ENCODE measurements around the gene TEX38.

The TEX38 gene

GRCh38 chr1:46671554-46671953 lies at the start of gene TEX38:
TSS of gene TEX38 (plus strand) at chr1:46671854. CDS start at chr1:46671935, 81 bp downstream.
- no peak for TF ChIP-seq CTCF (IDR thresholded peaks at IDR 0.05; ENCODE audit: unreplicated experiment in 3 of 3)
- H3K9me3 Mint-ChIP-seq, result no peaks in the 10 kb centered on the region
- peaks cover 13% of the 10 kb centered on the region for H3K36me3 Mint-ChIP-seq (ENCODE audit: low read depth)
- H3K4me3 Mint-ChIP-seq, result no peak within 1 kb of the TSS
- H3K4me1 Mint-ChIP-seq, result peaks cover 11% of the 10 kb centered on the region
- no peak within 1 kb of the TSS for H3K27ac Mint-ChIP-seq
- H3K27me3 Mint-ChIP-seq (ENCODE audit: low read depth), result no peaks in the 10 kb centered on the region

- H3K4me1 Mint-ChIP-seq, result peaks cover 21% of the 10 kb centered on the region
- peak overlapping the region in 2 of 3 experiments; percentile 41 to 79 for H3K27ac Mint-ChIP-seq
- H3K4me3 Mint-ChIP-seq, result no peak overlapping the region
- no peaks in the 10 kb centered on the region for H3K9me3 Mint-ChIP-seq
- no peak for TF ChIP-seq CTCF (IDR thresholded peaks at IDR 0.05; ENCODE audit: unreplicated experiment in 3 of 3)
- H3K36me3 Mint-ChIP-seq (ENCODE audit: low read depth), result no peaks in the 10 kb centered on the region
- H3K27me3 Mint-ChIP-seq (ENCODE audit: low read depth), result peaks cover 6% of the 10 kb centered on the region
Measured at GRCh38 chr1:46621930-46622329, 49.7 kb upstream of the TEX38 start.

GRCh38 chr1:46622344-46622743 lies 49.3 kb upstream of the TEX38 start:
- no peak for TF ChIP-seq CTCF (IDR thresholded peaks at IDR 0.05; ENCODE audit: unreplicated experiment in 3 of 3)
- Mint-ChIP-seq H3K27me3 (ENCODE audit: low read depth) (peaks cover 6% of the 10 kb centered on the region), H3K9me3 (no peaks in the 10 kb centered on the region), H3K4me1 (peaks cover 17% of the 10 kb centered on the region), H3K4me3 (no peak overlapping the region), H3K27ac (peak overlapping the region in 2 of 3 experiments; percentile 41 to 79), H3K36me3 (ENCODE audit: low read depth) (no peaks in the 10 kb centered on the region)

- Mint-ChIP-seq H3K4me1 (peaks cover 16% of the 10 kb centered on the region), H3K27me3 (ENCODE audit: low read depth) (peaks cover 6% of the 10 kb centered on the region), H3K27ac (peak overlapping the region; percentile 2 to 42 (median 38)), H3K9me3 (no peaks in the 10 kb centered on the region), H3K4me3 (no peak overlapping the region), H3K36me3 (ENCODE audit: low read depth) (peaks cover 6% of the 10 kb centered on the region)
- TF ChIP-seq CTCF (IDR thresholded peaks at IDR 0.05; ENCODE audit: unreplicated experiment in 3 of 3), result no peak
Measured at GRCh38 chr1:46623743-46624644, 47.7 kb upstream of the TEX38 start.

GRCh38 chr1:46630719-46631118 lies 40.9 kb upstream of the TEX38 start:
- Mint-ChIP-seq H3K9me3 (no peaks in the 10 kb centered on the region), H3K4me3 (no peak overlapping the region), H3K4me1 (no peaks in the 10 kb centered on the region), H3K27ac (no peak overlapping the region), H3K36me3 (ENCODE audit: low read depth) (peaks cover 43% of the 10 kb centered on the region), H3K27me3 (ENCODE audit: low read depth) (no peaks in the 10 kb centered on the region)
- no peak for TF ChIP-seq CTCF (IDR thresholded peaks at IDR 0.05; ENCODE audit: unreplicated experiment in 3 of 3)

GRCh38 chr1:46635205-46635604 lies 36.4 kb upstream of the TEX38 start:
- no peak for TF ChIP-seq CTCF (IDR thresholded peaks at IDR 0.05; ENCODE audit: unreplicated experiment in 3 of 3)
- Mint-ChIP-seq H3K4me1 (peaks cover 10% of the 10 kb centered on the region), H3K4me3 (no peak overlapping the region)

More at GRCh38 chr1:46635205-46635604, 36.4 kb upstream of the TEX38 start:
- peaks cover 52% of the 10 kb centered on the region for H3K36me3 Mint-ChIP-seq (ENCODE audit: low read depth)
- no peaks in the 10 kb centered on the region for H3K9me3 Mint-ChIP-seq
- H3K27me3 Mint-ChIP-seq (ENCODE audit: low read depth), result no peaks in the 10 kb centered on the region
- peak overlapping the region in 1 of 3 experiments; percentile 16 for H3K27ac Mint-ChIP-seq
